ENCODE results near the gene LCE1F. TPM values are rescaled to one million over a fixed set of nuclear protein-coding genes. Genes with fewer than 3 reads are reported as not detected.

LCE1F gene
- total RNA-seq, 1 donor from 2014 or later, result not detected

DNA sequence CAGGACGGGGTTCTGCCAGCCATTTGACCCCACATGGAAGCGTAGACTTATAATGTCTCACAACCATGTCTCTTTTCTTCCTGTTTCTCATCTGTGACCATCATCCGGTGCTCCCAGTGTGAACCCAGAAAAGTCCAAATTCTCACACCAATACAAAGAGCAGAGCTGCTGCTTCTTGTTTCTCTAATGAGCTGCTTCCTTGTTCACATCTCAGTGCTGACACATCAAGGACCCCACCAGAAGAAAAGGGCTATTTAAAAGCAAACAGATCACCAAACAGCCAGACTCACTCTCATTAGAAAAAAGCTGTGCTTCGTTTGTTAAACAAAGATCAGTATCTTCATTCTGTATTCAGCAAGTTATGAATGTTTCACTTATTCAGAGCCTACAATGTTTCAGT, 20.7 kb downstream of the LCE1F start:
- intact Hi-C loops (cut with micrococcal nuclease), result no loop called here
- peaks cover 2% of the 10 kb centered on the region for H3K27me3 Mint-ChIP-seq (ENCODE audit: insufficient read depth)
- no peaks in the 10 kb centered on the region for H3K36me3 Mint-ChIP-seq (ENCODE audit: low read depth)
- H3K27ac Mint-ChIP-seq, result no peak overlapping the region
- no peaks in the 10 kb centered on the region for H3K4me1 Mint-ChIP-seq (ENCODE audit: low read depth)
- no peak for DNase-seq (ENCODE audit: low spot score)
- H3K4me3 Mint-ChIP-seq, result no peak overlapping the region
- no peaks in the 10 kb centered on the region for H3K9me3 Mint-ChIP-seq

DNA sequence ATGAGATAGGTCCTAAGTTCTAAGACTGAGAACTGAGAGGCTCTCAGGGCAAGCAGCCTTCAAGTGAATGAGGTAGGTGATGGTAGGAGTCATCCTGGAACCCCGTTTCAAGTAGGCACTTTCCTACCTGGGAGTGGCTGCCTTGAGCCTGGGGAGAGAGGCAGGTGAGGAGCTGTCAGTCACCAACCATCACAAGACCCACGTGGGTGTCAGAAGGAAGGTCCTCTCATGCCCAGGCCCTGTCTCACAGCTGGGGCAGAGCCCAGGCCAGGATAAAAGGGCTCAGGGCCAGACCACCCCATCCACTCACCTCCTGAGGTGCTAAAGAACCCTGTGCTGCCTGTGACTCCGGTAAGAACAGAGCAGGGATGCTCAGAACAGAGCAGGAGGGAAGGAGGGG, 21.5 kb downstream of the LCE1F start, which contains the start of gene LCE1D:
LCE1D (plus strand) TSS at position 301 of the 400 bp plus-strand sequence. CDS start 1,074 bp downstream, outside the sequence.
- H3K9me3 Mint-ChIP-seq, result no peaks in the 10 kb centered on the region
- H3K4me1 Mint-ChIP-seq (ENCODE audit: low read depth), result no peaks in the 10 kb centered on the region
- H3K4me3 Mint-ChIP-seq, result no peak within 1 kb of the TSS
- H3K27me3 Mint-ChIP-seq (ENCODE audit: insufficient read depth), result peaks cover 2% of the 10 kb centered on the region
- H3K27ac Mint-ChIP-seq, result no peak within 1 kb of the TSS
- DNase-seq (ENCODE audit: low spot score), result no peak
- no peaks in the 10 kb centered on the region for H3K36me3 Mint-ChIP-seq (ENCODE audit: low read depth)
- intact Hi-C loops (cut with micrococcal nuclease), result no loop called here

DNA sequence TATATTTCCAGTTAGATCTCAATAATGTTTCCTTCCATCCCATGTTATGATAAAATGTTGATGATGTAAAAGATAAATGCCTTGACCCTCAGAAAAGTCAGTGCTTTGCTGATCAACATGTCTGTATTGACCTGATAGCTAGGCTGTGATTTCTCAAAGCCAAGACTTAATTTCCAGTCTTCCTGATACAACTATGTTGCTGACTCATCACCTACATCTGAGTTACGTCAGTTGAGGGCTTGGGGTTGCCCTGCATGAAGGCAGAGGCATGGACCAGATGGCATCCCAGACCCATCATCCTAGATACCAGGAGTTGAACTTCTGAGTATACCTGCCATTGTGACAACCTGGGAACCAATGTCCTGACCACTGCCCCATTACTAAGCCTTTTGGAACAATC, 26.4 kb downstream of the LCE1F start:
- Mint-ChIP-seq H3K27ac (no peak overlapping the region), H3K36me3 (ENCODE audit: low read depth) (no peaks in the 10 kb centered on the region), H3K27me3 (ENCODE audit: insufficient read depth) (peaks cover 8% of the 10 kb centered on the region), H3K4me3 (no peak overlapping the region), H3K9me3 (no peaks in the 10 kb centered on the region), H3K4me1 (ENCODE audit: low read depth) (no peaks in the 10 kb centered on the region)
- intact Hi-C loops (cut with micrococcal nuclease), result no loop called here
- no peak for DNase-seq (ENCODE audit: low spot score)

DNA sequence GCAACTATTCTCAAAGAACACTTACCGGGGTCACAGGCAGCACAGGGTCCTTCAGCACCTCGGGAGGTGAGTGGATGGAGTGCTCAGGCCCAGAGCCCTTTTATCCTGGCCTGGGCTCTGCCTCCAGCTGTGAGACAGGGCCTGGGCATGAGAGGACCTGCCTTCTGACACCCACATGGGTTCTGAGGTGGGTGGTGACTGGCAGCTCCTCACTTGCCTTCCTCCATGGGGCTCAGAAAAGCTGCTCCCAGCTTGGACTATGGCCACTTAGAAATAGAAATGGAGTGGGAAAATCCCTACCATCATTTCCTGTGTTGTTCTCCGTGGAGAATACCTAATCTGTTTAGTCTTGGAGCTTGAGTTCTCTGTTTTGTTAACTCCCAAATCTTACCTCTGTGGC, 31.6 kb downstream of the LCE1F start, which contains the start of gene LCE1C:
LCE1C (minus strand) TSS at position 76 of the 400 bp plus-strand sequence. CDS start 1,173 bp downstream, outside the sequence.
- Mint-ChIP-seq H3K36me3 (ENCODE audit: low read depth) (no peaks in the 10 kb centered on the region), H3K4me3 (no peak within 1 kb of the TSS), H3K9me3 (no peaks in the 10 kb centered on the region), H3K4me1 (ENCODE audit: low read depth) (no peaks in the 10 kb centered on the region), H3K27ac (no peak within 1 kb of the TSS), H3K27me3 (ENCODE audit: insufficient read depth) (peaks cover 8% of the 10 kb centered on the region)
- no peak for DNase-seq (ENCODE audit: low spot score)
- intact Hi-C loops (cut with micrococcal nuclease), result no loop called here

DNA sequence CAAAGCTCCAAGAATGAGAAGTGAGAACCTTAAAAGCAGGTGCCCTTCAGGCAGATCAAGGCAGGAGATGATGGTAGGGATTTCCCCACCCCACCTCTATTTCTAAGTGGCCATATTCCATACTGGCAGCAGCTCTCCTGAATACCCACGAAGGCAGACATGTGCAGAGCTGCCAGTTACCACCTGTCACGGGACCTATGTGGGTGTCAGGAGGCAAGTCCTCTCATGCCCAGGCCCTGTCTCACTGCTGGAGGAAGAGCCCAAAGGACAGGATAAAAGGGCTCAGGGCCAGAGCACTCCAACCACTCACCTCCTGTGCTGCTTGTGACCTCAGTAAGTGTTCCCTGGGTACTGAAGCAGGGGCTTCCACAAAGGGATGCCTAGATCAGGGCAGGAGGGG, 36.1 kb downstream of the LCE1F start:
- no peak for DNase-seq (ENCODE audit: low spot score)
- Mint-ChIP-seq H3K4me3 (no peak overlapping the region), H3K27ac (no peak overlapping the region), H3K9me3 (no peaks in the 10 kb centered on the region), H3K4me1 (ENCODE audit: low read depth) (no peaks in the 10 kb centered on the region), H3K36me3 (ENCODE audit: low read depth) (no peaks in the 10 kb centered on the region), H3K27me3 (ENCODE audit: insufficient read depth) (peaks cover 2% of the 10 kb centered on the region)
- intact Hi-C loops (cut with micrococcal nuclease), result no loop called here

DNA sequence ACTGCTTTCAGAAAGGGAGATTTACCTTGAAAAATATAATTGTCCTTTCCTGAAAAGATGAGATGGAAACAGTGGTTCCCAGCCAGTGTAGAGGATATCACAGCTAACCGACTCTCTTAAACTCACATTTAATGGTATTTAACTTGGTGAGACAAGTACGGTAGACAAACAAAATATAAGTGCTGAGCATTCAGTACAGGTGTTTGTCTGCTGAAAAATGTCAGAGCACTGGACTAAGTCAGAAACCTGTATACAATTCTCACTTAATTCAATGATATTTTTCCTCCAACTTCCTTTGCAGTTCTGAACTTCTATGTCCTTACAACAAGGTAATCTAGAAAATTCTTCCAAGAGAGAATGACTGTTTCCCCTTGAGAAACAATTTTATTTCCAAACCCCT, 36.7 kb downstream of the LCE1F start, which contains the start of gene LCE1B:
LCE1B (plus strand) TSS at position 301 of the 400 bp plus-strand sequence. CDS start 476 bp downstream, outside the sequence.
- no peak within 1 kb of the TSS for H3K27ac Mint-ChIP-seq
- H3K9me3 Mint-ChIP-seq, result no peaks in the 10 kb centered on the region
- H3K4me1 Mint-ChIP-seq (ENCODE audit: low read depth), result no peaks in the 10 kb centered on the region
- no peak for DNase-seq (ENCODE audit: low spot score)
- intact Hi-C loops (cut with micrococcal nuclease), result loop anchor here (2.0 kb wide), 1 partner anchor 61 kb away; no protein-coding TSS in a partner anchor
- H3K27me3 Mint-ChIP-seq (ENCODE audit: insufficient read depth), result peaks cover 2% of the 10 kb centered on the region
- no peak within 1 kb of the TSS for H3K4me3 Mint-ChIP-seq
- H3K36me3 Mint-ChIP-seq (ENCODE audit: low read depth), result no peaks in the 10 kb centered on the region

DNA sequence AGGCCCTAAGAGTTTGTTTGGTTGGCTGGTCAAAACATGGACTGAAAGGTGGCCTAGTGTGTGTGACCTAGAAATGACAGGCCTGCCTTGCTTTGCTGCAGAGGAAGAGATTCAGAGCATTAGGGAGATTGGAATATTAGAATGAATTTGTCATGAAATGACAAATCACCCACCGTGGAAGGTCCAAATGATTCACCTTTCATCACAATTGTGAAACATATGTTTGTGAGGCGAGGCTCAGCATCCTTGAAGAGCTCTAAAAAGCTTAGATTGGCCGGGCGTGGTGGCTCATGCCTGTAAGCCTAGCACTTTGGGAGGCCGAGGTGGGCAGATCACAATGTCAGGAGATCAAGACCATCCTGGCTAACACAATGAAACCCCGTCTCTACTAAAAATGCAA, 42.4 kb downstream of the LCE1F start:
- no peaks in the 10 kb centered on the region for H3K27me3 Mint-ChIP-seq (ENCODE audit: insufficient read depth)
- no peaks in the 10 kb centered on the region for H3K4me1 Mint-ChIP-seq (ENCODE audit: low read depth)
- intact Hi-C loops (cut with micrococcal nuclease), result no loop called here
- H3K27ac Mint-ChIP-seq, result no peak overlapping the region
- H3K9me3 Mint-ChIP-seq, result no peaks in the 10 kb centered on the region
- H3K36me3 Mint-ChIP-seq (ENCODE audit: low read depth), result no peaks in the 10 kb centered on the region
- DNase-seq (ENCODE audit: low spot score), result no peak
- no peak overlapping the region for H3K4me3 Mint-ChIP-seq

DNA sequence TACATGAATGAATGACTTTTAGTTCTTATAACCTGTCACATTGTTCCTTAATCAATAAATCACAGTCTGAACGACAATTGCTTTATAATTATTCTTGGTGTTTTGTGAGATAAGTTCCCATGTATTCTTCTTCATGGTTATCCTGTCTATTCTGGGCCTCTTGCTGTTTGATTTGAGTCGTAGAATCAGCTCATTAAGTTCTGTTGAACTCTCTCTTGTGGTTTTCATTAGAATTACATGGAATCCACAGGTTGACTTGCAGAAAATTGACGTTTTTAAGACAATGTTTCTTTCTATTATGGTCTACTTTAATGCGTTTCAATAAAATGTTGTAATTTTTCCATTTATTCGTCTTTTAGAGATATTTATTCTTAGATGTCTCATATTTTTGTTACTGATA, 48.4 kb downstream of the LCE1F start:
- H3K4me3 Mint-ChIP-seq, result no peak overlapping the region
- H3K36me3 Mint-ChIP-seq (ENCODE audit: low read depth), result no peaks in the 10 kb centered on the region
- no peak overlapping the region for H3K27ac Mint-ChIP-seq
- no peak for DNase-seq (ENCODE audit: low spot score)
- intact Hi-C loops (cut with micrococcal nuclease), result no loop called here
- H3K4me1 Mint-ChIP-seq (ENCODE audit: low read depth), result no peaks in the 10 kb centered on the region
- H3K27me3 Mint-ChIP-seq (ENCODE audit: insufficient read depth), result peaks cover 8% of the 10 kb centered on the region
- no peaks in the 10 kb centered on the region for H3K9me3 Mint-ChIP-seq

DNA sequence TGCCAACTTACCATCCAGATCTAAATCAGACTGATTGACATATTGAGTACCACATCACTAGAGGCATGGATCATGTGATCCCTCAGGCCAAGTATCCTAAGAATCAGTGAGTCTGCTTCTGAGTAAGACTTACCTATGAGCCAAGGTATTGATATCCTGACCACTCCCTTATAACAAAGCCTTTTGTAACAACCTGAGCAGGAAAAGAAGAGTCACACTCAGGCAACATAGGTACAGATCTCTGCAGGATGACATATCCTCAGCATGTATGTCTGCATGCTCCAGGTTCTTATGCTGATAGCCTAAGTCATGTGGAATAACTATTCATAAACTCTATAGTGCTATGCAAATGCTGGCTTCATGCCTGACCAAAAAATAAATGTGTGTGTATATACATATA, 50.0 kb downstream of the LCE1F start:
- Mint-ChIP-seq H3K27me3 (ENCODE audit: insufficient read depth) (peaks cover 11% of the 10 kb centered on the region), H3K4me1 (ENCODE audit: low read depth) (no peaks in the 10 kb centered on the region)

More for the DNA sequence above, 50.0 kb downstream of the LCE1F start:
- intact Hi-C loops (cut with micrococcal nuclease), result no loop called here
- Mint-ChIP-seq H3K4me3 (no peak overlapping the region), H3K9me3 (no peaks in the 10 kb centered on the region), H3K36me3 (ENCODE audit: low read depth) (no peaks in the 10 kb centered on the region), H3K27ac (no peak overlapping the region)
- no peak for DNase-seq (ENCODE audit: low spot score)

Other genes starting within 250 kb of the LCE1F start
- gene LCE3E, start 208.4 kb upstream of the LCE1F start, total RNA-seq, result not detected in 2 replicates
- gene LCE3D, start 194.6 kb upstream of the LCE1F start, total RNA-seq, result not detected in 2 replicates
- not detected in 2 replicates for gene LCE3C, start 174.9 kb upstream of the LCE1F start, total RNA-seq
- gene LCE3B, start 161.3 kb upstream of the LCE1F start, total RNA-seq, result not detected in 2 replicates
- not detected in 2 replicates for gene LCE3A, start 152.0 kb upstream of the LCE1F start, total RNA-seq
- gene LCE2D, start 111.8 kb upstream of the LCE1F start, total RNA-seq, result not detected in 2 replicates
- gene LCE2C, start 99.9 kb upstream of the LCE1F start, total RNA-seq, result not detected in 2 replicates
- gene LCE2B, start 89.0 kb upstream of the LCE1F start, total RNA-seq, result not detected in 2 replicates
- not detected in 2 replicates for gene LCE2A, start 76.8 kb upstream of the LCE1F start, total RNA-seq
- gene LCE4A, start 67.0 kb upstream of the LCE1F start, total RNA-seq, result not detected in 2 replicates
- not detected in 2 replicates for gene KPRP, start 17.1 kb upstream of the LCE1F start, total RNA-seq
- not detected in 2 replicates for gene LCE1E, start 11.1 kb downstream of the LCE1F start, total RNA-seq
- gene LCE1D, start 21.6 kb downstream of the LCE1F start, total RNA-seq, result not detected in 2 replicates
- gene LCE1C, start 31.5 kb downstream of the LCE1F start, total RNA-seq, result not detected in 2 replicates
- not detected in 2 replicates for gene LCE1B, start 36.8 kb downstream of the LCE1F start, total RNA-seq
- not detected in 2 replicates for gene LCE1A, start 52.3 kb downstream of the LCE1F start, total RNA-seq
- gene LCE6A, start 67.7 kb downstream of the LCE1F start, total RNA-seq, result not detected in 2 replicates
- gene LCE7A, start 84.9 kb downstream of the LCE1F start, total RNA-seq, result not detected in 2 replicates
- not detected in 2 replicates for gene SMCP, start 103.2 kb downstream of the LCE1F start, total RNA-seq
- gene IVL, start 133.4 kb downstream of the LCE1F start, total RNA-seq, result not detected in 2 replicates
- not detected in 2 replicates for gene SPRR5, start 172.1 kb downstream of the LCE1F start, total RNA-seq
- not detected in 2 replicates for gene SPRR4, start 195.5 kb downstream of the LCE1F start, total RNA-seq
- gene SPRR1A, start 208.9 kb downstream of the LCE1F start, total RNA-seq, result not detected in 2 replicates
- not detected in 2 replicates for gene SPRR3, start 226.6 kb downstream of the LCE1F start, total RNA-seq